HEK293 (cell line): ENCODE results near the gene AAK1.

ENCODE experiments used
- ZNF184 ChIP-seq: fragments of 450-650 bp; IDR thresholded peaks from 2 replicates; pipeline ENCODE4 v1.5.1; 2018; ENCODE audit warnings: missing biosample characterization, mild to moderate bottlenecking, missing genetic modification characterization
- ZNF335 ChIP-seq: fragments of 450-650 bp; formaldehyde crosslinking; conservative IDR thresholded peaks from 2 replicates; pipeline ENCODE4 v1.5.1; 2016; ENCODE audit warnings: missing biosample characterization, missing genetic modification characterization
- ZNF391 ChIP-seq: fragments of 450-650 bp; formaldehyde crosslinking; IDR thresholded peaks from 2 replicates; pipeline ENCODE4 v1.5.1; 2016; ENCODE audit warnings: low read depth, missing biosample characterization, missing genetic modification characterization, borderline replicate concordance
- ZNF785 ChIP-seq: fragments of 450-650 bp; formaldehyde crosslinking; IDR thresholded peaks from 2 replicates; pipeline ENCODE4 v1.5.1; 2016; ENCODE audit warnings: missing biosample characterization, missing genetic modification characterization
- TF ChIP-seq, protein P1 (sequence below): sonication (generic); formaldehyde crosslinking; IDR thresholded peaks from 2 replicates; pipeline ENCODE4 v1.8.1; 2022; ENCODE audit warnings: mild to moderate bottlenecking, moderate library complexity, missing genetic modification reagents
- TF ChIP-seq, protein P2 (sequence below): fragments of 450-650 bp; formaldehyde crosslinking; IDR thresholded peaks from 2 replicates; pipeline ENCODE4 v1.5.1; 2016; ENCODE audit warnings: missing biosample characterization, missing genetic modification characterization

DNA sequence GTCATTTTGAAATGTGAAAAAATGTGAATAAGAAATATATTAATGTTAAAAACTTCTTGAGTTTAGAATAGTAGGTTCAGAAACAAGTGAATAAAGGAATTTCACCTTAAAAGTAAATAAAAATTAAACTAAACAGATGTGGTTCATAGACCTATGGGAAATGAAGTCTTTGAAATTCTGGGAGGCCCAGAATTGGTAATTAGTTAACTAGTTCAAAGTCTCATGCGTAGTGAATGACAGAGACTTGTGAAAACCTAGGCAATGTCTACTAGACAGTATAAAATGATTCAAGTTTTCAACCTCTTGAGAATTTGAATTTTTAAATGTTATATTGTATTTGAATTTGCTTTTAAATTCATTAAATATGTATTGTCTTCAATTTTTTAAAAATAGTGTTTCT, 32.6 kb upstream of the AAK1 start:
- no peak for TF ChIP-seq ZNF335
- no peak for TF ChIP-seq ZNF785 (tag by site-specific recombination)
- TF ChIP-seq, protein P1, sequence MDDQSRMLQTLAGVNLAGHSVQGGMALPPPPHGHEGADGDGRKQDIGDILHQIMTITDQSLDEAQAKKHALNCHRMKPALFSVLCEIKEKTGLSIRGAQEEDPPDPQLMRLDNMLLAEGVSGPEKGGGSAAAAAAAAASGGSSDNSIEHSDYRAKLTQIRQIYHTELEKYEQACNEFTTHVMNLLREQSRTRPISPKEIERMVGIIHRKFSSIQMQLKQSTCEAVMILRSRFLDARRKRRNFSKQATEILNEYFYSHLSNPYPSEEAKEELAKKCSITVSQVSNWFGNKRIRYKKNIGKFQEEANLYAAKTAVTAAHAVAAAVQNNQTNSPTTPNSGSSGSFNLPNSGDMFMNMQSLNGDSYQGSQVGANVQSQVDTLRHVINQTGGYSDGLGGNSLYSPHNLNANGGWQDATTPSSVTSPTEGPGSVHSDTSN (CRISPR knock-in tag), result no peak
- TF ChIP-seq ZNF184 (tag by site-specific recombination), result no peak
- TF ChIP-seq, protein P2, sequence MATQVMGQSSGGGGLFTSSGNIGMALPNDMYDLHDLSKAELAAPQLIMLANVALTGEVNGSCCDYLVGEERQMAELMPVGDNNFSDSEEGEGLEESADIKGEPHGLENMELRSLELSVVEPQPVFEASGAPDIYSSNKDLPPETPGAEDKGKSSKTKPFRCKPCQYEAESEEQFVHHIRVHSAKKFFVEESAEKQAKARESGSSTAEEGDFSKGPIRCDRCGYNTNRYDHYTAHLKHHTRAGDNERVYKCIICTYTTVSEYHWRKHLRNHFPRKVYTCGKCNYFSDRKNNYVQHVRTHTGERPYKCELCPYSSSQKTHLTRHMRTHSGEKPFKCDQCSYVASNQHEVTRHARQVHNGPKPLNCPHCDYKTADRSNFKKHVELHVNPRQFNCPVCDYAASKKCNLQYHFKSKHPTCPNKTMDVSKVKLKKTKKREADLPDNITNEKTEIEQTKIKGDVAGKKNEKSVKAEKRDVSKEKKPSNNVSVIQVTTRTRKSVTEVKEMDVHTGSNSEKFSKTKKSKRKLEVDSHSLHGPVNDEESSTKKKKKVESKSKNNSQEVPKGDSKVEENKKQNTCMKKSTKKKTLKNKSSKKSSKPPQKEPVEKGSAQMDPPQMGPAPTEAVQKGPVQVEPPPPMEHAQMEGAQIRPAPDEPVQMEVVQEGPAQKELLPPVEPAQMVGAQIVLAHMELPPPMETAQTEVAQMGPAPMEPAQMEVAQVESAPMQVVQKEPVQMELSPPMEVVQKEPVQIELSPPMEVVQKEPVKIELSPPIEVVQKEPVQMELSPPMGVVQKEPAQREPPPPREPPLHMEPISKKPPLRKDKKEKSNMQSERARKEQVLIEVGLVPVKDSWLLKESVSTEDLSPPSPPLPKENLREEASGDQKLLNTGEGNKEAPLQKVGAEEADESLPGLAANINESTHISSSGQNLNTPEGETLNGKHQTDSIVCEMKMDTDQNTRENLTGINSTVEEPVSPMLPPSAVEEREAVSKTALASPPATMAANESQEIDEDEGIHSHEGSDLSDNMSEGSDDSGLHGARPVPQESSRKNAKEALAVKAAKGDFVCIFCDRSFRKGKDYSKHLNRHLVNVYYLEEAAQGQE, result no peak
- no peak for TF ChIP-seq ZNF391 (tag by site-specific recombination)
